ENCODE measurements around the gene MRFAP1L1. TPM values are rescaled to one million over a fixed set of nuclear protein-coding genes. Genes with fewer than 3 reads are reported as not detected.
"Not testable (repeated sequence)": the region's sequence is repeated elsewhere in the genome, so short reads cannot be mapped to it uniquely, and the experiment has no call there.

The MRFAP1L1 gene
- polyA plus RNA-seq, 3 donors, result 7.6 to 19.1 (median 13.8) TPM

- H3K9me3 Mint-ChIP-seq; H2AFZ ChIP-seq (ENCODE audit: insufficient read depth, low read depth, low read length, poor library complexity, severe bottlenecking); H4K20me1 ChIP-seq (ENCODE audit: insufficient read depth, low read length); H3K9ac ChIP-seq (ENCODE audit: insufficient read depth, low read length, poor library complexity, severe bottlenecking); H3K27me3 ChIP-seq (ENCODE audit: control insufficient read depth in 2 of 2, insufficient read depth in 2 of 2, low read length in 2 of 2); H3K36me3 ChIP-seq (replicated peaks in 1 of 2; ENCODE audit: control insufficient read depth in 1 of 2, insufficient read depth in 2 of 2, low read length in 2 of 2); DNase-seq; H3K9me3 ChIP-seq (replicated peaks in 1 of 2; ENCODE audit: control insufficient read depth in 1 of 2, insufficient read depth in 1 of 2, low read length in 2 of 2); H3K4me3 ChIP-seq (replicated peaks in 1 of 3; ENCODE audit: low read depth in 2 of 3, low read length in 3 of 3); H3K27ac ChIP-seq (ENCODE audit: low read depth in 1 of 2, low read length in 2 of 2); H3K4me3 Mint-ChIP-seq; H3K4me2 ChIP-seq (replicated peaks; ENCODE audit: extremely low read depth, low read length, poor library complexity, severe bottlenecking); H3K27ac Mint-ChIP-seq: not testable (repeated sequence)
- WGBS (ENCODE audit: insufficient coverage), result 99% methylated on average over 21 of the region's 34 CpGs
- Mint-ChIP-seq H3K27me3 (ENCODE audit: low read depth in 3 of 3) (peaks cover 2 to 12% (median 3%) of the 10 kb centered on the region in 3 donors), H3K36me3 (peaks cover 14 to 24% of the 10 kb centered on the region in 2 donors), H3K4me1 (peaks cover 39% of the 10 kb centered on the region)
- intact Hi-C loops (cut with micrococcal nuclease), result loop anchor here in 1 of 2 donors (1.0 kb wide), 2 partner anchors 32 to 38 kb away; partner anchors contain the start of gene MRFAP1
- H3K4me1 ChIP-seq (ENCODE audit: control insufficient read depth in 1 of 2, insufficient read depth in 2 of 2, low read length in 2 of 2), result peaks cover 32 to 37% of the 10 kb centered on the region in 2 donors
- peaks cover 32% of the 10 kb centered on the region for H3K79me2 ChIP-seq (ENCODE audit: insufficient read depth, low read length)
Observed at GRCh38 chr4:6672541-6673190, 37.0 kb downstream of the MRFAP1L1 start.

- Mint-ChIP-seq H3K4me3 (no peak overlapping the region), H3K36me3 (peaks cover 10 to 18% of the 10 kb centered on the region in 2 donors), H3K4me1 (peaks cover 34% of the 10 kb centered on the region), H3K27ac (no peak overlapping the region), H3K9me3 (peaks cover 0 to 6% (median 2%) of the 10 kb centered on the region in 7 donors), H3K27me3 (ENCODE audit: low read depth in 3 of 3) (peaks cover 2 to 15% (median 3%) of the 10 kb centered on the region in 3 donors)
- H3K36me3 ChIP-seq (replicated peaks in 1 of 2; ENCODE audit: control insufficient read depth in 1 of 2, insufficient read depth in 2 of 2, low read length in 2 of 2), result peaks cover 0 to 8% of the 10 kb centered on the region in 2 donors
- TF ChIP-seq CTCF (IDR thresholded peaks at IDR 0.05), result no peak
- no peak overlapping the region for H2AFZ ChIP-seq (ENCODE audit: insufficient read depth, low read depth, low read length, poor library complexity, severe bottlenecking)
- peaks cover 6% of the 10 kb centered on the region for H4K20me1 ChIP-seq (ENCODE audit: insufficient read depth, low read length)
- no peak overlapping the region for H3K4me2 ChIP-seq (replicated peaks; ENCODE audit: extremely low read depth, low read length, poor library complexity, severe bottlenecking)
- no peaks in the 10 kb centered on the region for H3K9me3 ChIP-seq (replicated peaks in 1 of 2; ENCODE audit: control insufficient read depth in 1 of 2, insufficient read depth in 1 of 2, low read length in 2 of 2)
- WGBS (ENCODE audit: insufficient coverage), result 96% methylated on average over 13 of the region's 19 CpGs
- DNase-seq, result no peak
- peaks cover 29 to 34% of the 10 kb centered on the region in 2 donors for H3K4me1 ChIP-seq (ENCODE audit: control insufficient read depth in 1 of 2, insufficient read depth in 2 of 2, low read length in 2 of 2)
- H3K4me3 ChIP-seq (replicated peaks in 1 of 3; ENCODE audit: low read depth in 2 of 3, low read length in 3 of 3), result no peak overlapping the region
- intact Hi-C loops (cut with micrococcal nuclease), result no loop called here
- peaks cover 26% of the 10 kb centered on the region for H3K79me2 ChIP-seq (ENCODE audit: insufficient read depth, low read length)
- no peak overlapping the region for H3K9ac ChIP-seq (ENCODE audit: insufficient read depth, low read length, poor library complexity, severe bottlenecking)
- no peaks in the 10 kb centered on the region for H3K27me3 ChIP-seq (ENCODE audit: control insufficient read depth in 2 of 2, insufficient read depth in 2 of 2, low read length in 2 of 2)
- no peak overlapping the region for H3K27ac ChIP-seq (ENCODE audit: low read depth in 1 of 2, low read length in 2 of 2)
Observed at GRCh38 chr4:6672131-6672530, 37.5 kb downstream of the MRFAP1L1 start.
